Transverse colon (tissue), 3 donors: Measurements from ENCODE around the gene COPS7A.

ENCODE experiments used
- CTCF ChIP-seq, 5 experiments: fragments of 200-600 bp in 3 of 5; fragments of 450-650 bp in 2 of 5; sonication (generic) in 3 of 5; IDR thresholded peaks; 1 replicate in 2 of 5; 2 replicates in 3 of 5; pipeline ENCODE4 v1.5.1; 2016 to 2017; ENCODE audit warnings: antibody characterized with exemption in 5 of 5, inconsistent platforms in 3 of 5, mild to moderate bottlenecking in 2 of 5, moderate library complexity in 1 of 5
- EP300 ChIP-seq: sonication (generic); formaldehyde crosslinking; IDR thresholded peaks from one replicate; pipeline ENCODE4 v1.6.1; 2017; ENCODE audit warnings: antibody characterized with exemption, low read depth
- POLR2A ChIP-seq: fragments of 450-650 bp; IDR thresholded peaks from one replicate; pipeline ENCODE4 v1.6.1; 2016; ENCODE audit warnings: antibody characterized with exemption, mild to moderate bottlenecking, moderate library complexity

GRCh38 chr12:6694701-6695100, 29.1 kb upstream of the COPS7A start:
- TF ChIP-seq CTCF (IDR thresholded peaks at IDR 0.05) (no peak), EP300 (no peak), POLR2A (no peak)
